ENCODE measurements around the gene ATP5F1A.
A peak's percentile ranks its signal among the peaks of the same experiment; 100 is the strongest.
"Not testable (repeated sequence)": the region's sequence is repeated elsewhere in the genome, so short reads cannot be mapped to it uniquely, and the experiment has no call there.

Gene ATP5F1A

DNA sequence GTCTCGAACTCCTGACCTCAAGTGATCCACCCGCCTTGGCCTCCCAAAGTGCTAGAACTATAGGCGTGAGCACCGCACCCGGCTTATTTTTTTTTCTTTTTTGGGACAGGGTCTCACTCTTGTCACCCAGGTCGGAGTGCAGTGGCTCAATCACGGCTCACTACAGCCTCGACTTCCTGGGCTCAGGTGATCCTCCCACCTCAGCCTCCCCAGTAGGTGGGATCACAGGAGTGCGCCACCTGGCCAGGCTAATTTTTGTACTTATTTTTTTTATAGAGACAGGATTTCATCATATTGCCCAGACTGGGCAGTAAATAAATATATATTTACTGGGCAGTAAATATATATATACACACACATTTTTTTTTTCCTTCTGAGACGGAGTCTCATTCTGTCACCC, 2.6 kb downstream of the ATP5F1A start:
- H4K5ac ChIP-seq (ENCODE audit: low read length): no peak overlapping the region
- no peak overlapping the region for H3K56ac ChIP-seq (ENCODE audit: low read length)
- no peak overlapping the region for H2BK15ac ChIP-seq (replicated peaks; ENCODE audit: low read depth)
- H4K8ac ChIP-seq (ENCODE audit: low read depth, low read length): no peak overlapping the region
- no peak overlapping the region for H3K4me3 ChIP-seq (ENCODE audit: low read length)
- H3K4ac ChIP-seq (ENCODE audit: low read depth, low read length): no peak overlapping the region
- no peak overlapping the region for H2AK5ac ChIP-seq (ENCODE audit: low read length)
- no peak overlapping the region for H3K4me2 ChIP-seq (ENCODE audit: low read length)
- no peak for DNase-seq
- no peak overlapping the region for H3K9ac ChIP-seq (ENCODE audit: low read length)
- peaks cover 1% of the 10 kb centered on the region for H3K36me3 ChIP-seq (ENCODE audit: control insufficient read depth, insufficient read depth, low read length)
- H3K27me3 ChIP-seq (ENCODE audit: insufficient read depth, low read length, poor library complexity): no peaks in the 10 kb centered on the region
- H3K4me1 ChIP-seq (ENCODE audit: control insufficient read depth, low read depth, low read length): peaks cover 3% of the 10 kb centered on the region
- no peak overlapping the region for H3K23ac ChIP-seq (ENCODE audit: low read length)
- peaks cover 43% of the 10 kb centered on the region for H3K79me2 ChIP-seq (ENCODE audit: control insufficient read depth, insufficient read depth, low read length)
- peaks cover 2% of the 10 kb centered on the region for H3K79me1 ChIP-seq (ENCODE audit: low read length)
- no peak overlapping the region for H3K18ac ChIP-seq (ENCODE audit: low read length)
- no CpG with 5 or more reads among the region's 10 CpGs for WGBS (ENCODE audit: extremely low coverage, insufficient coverage, low lambda C conversion rate)
- no peak overlapping the region for H2BK120ac ChIP-seq (ENCODE audit: low read depth, low read length)
- H2BK5ac ChIP-seq (ENCODE audit: low read length): no peak overlapping the region
- no peak overlapping the region for H3K27ac ChIP-seq (ENCODE audit: low read depth, low read length)

DNA sequence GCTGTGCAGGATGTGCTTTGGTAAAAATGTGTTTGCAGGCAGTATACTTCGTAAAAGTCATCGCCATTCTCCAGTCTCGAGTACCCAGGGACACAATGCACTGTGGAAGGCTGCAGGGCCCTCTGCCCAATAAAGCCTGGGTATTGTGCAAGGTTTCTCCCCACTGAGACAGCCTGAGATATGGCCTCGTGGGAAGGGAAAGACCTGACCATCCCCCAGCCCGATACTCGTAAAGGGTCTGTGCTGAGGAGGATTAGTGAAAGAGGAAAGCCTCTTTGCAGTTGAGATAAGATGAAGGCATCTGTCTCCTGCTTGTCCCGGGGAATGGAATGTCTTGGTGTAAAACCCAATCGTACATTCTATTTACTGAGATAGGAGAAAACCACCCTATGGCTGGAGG, 9.6 kb downstream of the ATP5F1A start:
- DNase-seq: peak; percentile 89

DNA sequence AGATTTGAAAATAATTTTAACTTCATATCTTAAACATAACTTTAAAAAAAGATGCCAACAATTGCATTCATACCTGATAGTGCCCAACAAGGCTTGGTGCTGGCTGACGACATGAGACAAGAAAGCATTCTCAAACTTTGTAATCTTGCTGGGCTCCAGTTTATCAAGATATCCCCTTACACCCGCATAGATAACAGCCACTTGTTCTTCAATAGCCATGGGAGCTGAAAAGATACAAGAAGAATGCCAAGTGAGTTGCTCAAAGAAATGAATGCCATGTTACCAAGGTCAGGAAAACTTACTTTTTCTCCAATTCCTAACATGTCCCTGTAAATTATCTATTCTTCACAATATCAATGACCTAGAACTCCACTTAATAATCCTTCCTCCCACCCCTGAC, 13.7 kb downstream of the ATP5F1A start:
- no peak overlapping the region for H4K8ac ChIP-seq (ENCODE audit: low read depth, low read length)
- H2BK15ac ChIP-seq (replicated peaks; ENCODE audit: low read depth): no peak overlapping the region
- H3K79me1 ChIP-seq (ENCODE audit: low read length): peaks cover 1% of the 10 kb centered on the region
- no peak overlapping the region for H2AK5ac ChIP-seq (ENCODE audit: low read length)
- no CpG with 5 or more reads among the region's 2 CpGs for WGBS (ENCODE audit: extremely low coverage, insufficient coverage, low lambda C conversion rate)
- no peak overlapping the region for H3K23ac ChIP-seq (ENCODE audit: low read length)
- no peak overlapping the region for H4K5ac ChIP-seq (ENCODE audit: low read length)
- no peak overlapping the region for H3K56ac ChIP-seq (ENCODE audit: low read length)
- H3K27me3 ChIP-seq (ENCODE audit: insufficient read depth, low read length, poor library complexity): no peaks in the 10 kb centered on the region
- H3K4me2 ChIP-seq (ENCODE audit: low read length): no peak overlapping the region
- H3K18ac ChIP-seq (ENCODE audit: low read length): no peak overlapping the region
- no peak overlapping the region for H3K27ac ChIP-seq (ENCODE audit: low read depth, low read length)
- no peaks in the 10 kb centered on the region for H3K4me1 ChIP-seq (ENCODE audit: control insufficient read depth, low read depth, low read length)
- peaks cover 15% of the 10 kb centered on the region for H3K36me3 ChIP-seq (ENCODE audit: control insufficient read depth, insufficient read depth, low read length)
- peak; percentile 91 for DNase-seq
- no peak overlapping the region for H2BK5ac ChIP-seq (ENCODE audit: low read length)
- H3K4me3 ChIP-seq (ENCODE audit: low read length): no peak overlapping the region
- no peak overlapping the region for H3K9ac ChIP-seq (ENCODE audit: low read length)
- no peak overlapping the region for H3K4ac ChIP-seq (ENCODE audit: low read depth, low read length)
- no peak overlapping the region for H2BK120ac ChIP-seq (ENCODE audit: low read depth, low read length)
- H3K79me2 ChIP-seq (ENCODE audit: control insufficient read depth, insufficient read depth, low read length): no peaks in the 10 kb centered on the region

More for the DNA sequence above, 9.6 kb downstream of the ATP5F1A start:
- not testable (repeated sequence) for H3K18ac ChIP-seq (ENCODE audit: low read length); H2AK5ac ChIP-seq (ENCODE audit: low read length); H3K4me1 ChIP-seq (ENCODE audit: control insufficient read depth, low read depth, low read length); H3K4ac ChIP-seq (ENCODE audit: low read depth, low read length); H2BK5ac ChIP-seq (ENCODE audit: low read length); H4K8ac ChIP-seq (ENCODE audit: low read depth, low read length); H3K4me2 ChIP-seq (ENCODE audit: low read length); H2BK15ac ChIP-seq (replicated peaks; ENCODE audit: low read depth); H2BK120ac ChIP-seq (ENCODE audit: low read depth, low read length); H3K9ac ChIP-seq (ENCODE audit: low read length); H3K23ac ChIP-seq (ENCODE audit: low read length); H4K5ac ChIP-seq (ENCODE audit: low read length); H3K4me3 ChIP-seq (ENCODE audit: low read length); H3K79me1 ChIP-seq (ENCODE audit: low read length); H3K79me2 ChIP-seq (ENCODE audit: control insufficient read depth, insufficient read depth, low read length); H3K27me3 ChIP-seq (ENCODE audit: insufficient read depth, low read length, poor library complexity)
- Histone ChIP-seq H3K27ac (ENCODE audit: low read depth, low read length) (peak overlapping the region; percentile 74), H3K36me3 (ENCODE audit: control insufficient read depth, insufficient read depth, low read length) (peaks cover 18% of the 10 kb centered on the region), H3K56ac (ENCODE audit: low read length) (peak overlapping the region; percentile 29)
- WGBS (ENCODE audit: extremely low coverage, insufficient coverage, low lambda C conversion rate): no CpG with 5 or more reads among the region's 8 CpGs

DNA sequence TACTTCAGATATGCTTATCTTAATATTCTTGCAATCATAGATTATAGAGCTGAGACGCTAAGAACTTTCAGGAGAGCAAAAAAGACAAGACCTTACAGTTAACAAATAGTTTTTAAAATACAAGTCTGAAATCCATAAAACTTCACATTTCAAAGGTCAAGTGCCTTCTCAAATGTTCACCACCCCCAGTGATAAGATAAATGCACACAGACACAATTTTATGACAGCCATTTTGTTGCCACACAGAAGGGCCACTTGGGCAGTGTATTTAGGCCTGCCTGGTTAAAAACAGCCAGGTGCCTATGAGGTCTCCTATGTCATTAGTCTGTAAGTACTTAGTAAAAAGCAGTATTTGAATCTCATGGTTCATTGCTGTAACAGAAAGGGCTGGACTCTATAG, 17.9 kb downstream of the ATP5F1A start:
- Histone ChIP-seq H2AK5ac (ENCODE audit: low read length) (no peak overlapping the region), H2BK5ac (ENCODE audit: low read length) (no peak overlapping the region), H2BK120ac (ENCODE audit: low read depth, low read length) (no peak overlapping the region), H3K4me3 (ENCODE audit: low read length) (no peak overlapping the region), H3K79me1 (ENCODE audit: low read length) (no peaks in the 10 kb centered on the region), H3K56ac (ENCODE audit: low read length) (no peak overlapping the region), H3K27ac (ENCODE audit: low read depth, low read length) (no peak overlapping the region), H3K4me2 (ENCODE audit: low read length) (no peak overlapping the region), H3K9ac (ENCODE audit: low read length) (no peak overlapping the region), H3K36me3 (ENCODE audit: control insufficient read depth, insufficient read depth, low read length) (peaks cover 3% of the 10 kb centered on the region), H2BK15ac (replicated peaks; ENCODE audit: low read depth) (no peak overlapping the region), H3K4me1 (ENCODE audit: control insufficient read depth, low read depth, low read length) (no peaks in the 10 kb centered on the region), H4K5ac (ENCODE audit: low read length) (no peak overlapping the region), H3K18ac (ENCODE audit: low read length) (no peak overlapping the region), H3K27me3 (ENCODE audit: insufficient read depth, low read length, poor library complexity) (no peaks in the 10 kb centered on the region), H3K4ac (ENCODE audit: low read depth, low read length) (no peak overlapping the region), H4K8ac (ENCODE audit: low read depth, low read length) (no peak overlapping the region), H3K79me2 (ENCODE audit: control insufficient read depth, insufficient read depth, low read length) (no peaks in the 10 kb centered on the region), H3K23ac (ENCODE audit: low read length) (no peak overlapping the region)
- DNase-seq: no peak
- WGBS (ENCODE audit: extremely low coverage, insufficient coverage, low lambda C conversion rate): no CpG with 5 or more reads among the region's 1 CpG

DNA sequence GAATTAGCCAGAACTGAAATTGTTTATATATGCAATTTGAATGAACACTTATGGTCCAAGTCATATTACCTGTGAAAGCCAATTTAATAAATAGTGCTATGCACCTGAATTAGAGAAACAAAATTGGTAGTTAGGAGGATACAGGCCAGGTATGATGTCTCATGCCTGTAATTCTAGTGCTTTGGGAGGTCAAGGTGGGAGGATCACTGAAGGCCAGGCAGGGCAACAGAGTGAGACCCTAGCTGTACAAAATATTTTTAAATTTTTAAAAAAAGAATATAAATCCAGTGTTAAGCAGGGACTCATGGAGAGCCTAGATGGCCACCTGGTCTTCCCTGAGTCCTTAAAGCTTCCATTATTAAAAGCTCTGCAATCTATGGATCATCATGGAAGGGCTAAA, 18.8 kb downstream of the ATP5F1A start:
- Histone ChIP-seq H3K36me3 (ENCODE audit: control insufficient read depth, insufficient read depth, low read length) (peaks cover 3% of the 10 kb centered on the region), H3K27me3 (ENCODE audit: insufficient read depth, low read length, poor library complexity) (no peaks in the 10 kb centered on the region), H2BK120ac (ENCODE audit: low read depth, low read length) (no peak overlapping the region), H3K4me1 (ENCODE audit: control insufficient read depth, low read depth, low read length) (no peaks in the 10 kb centered on the region), H3K18ac (ENCODE audit: low read length) (no peak overlapping the region), H3K4me3 (ENCODE audit: low read length) (no peak overlapping the region), H3K79me2 (ENCODE audit: control insufficient read depth, insufficient read depth, low read length) (no peaks in the 10 kb centered on the region), H2BK15ac (replicated peaks; ENCODE audit: low read depth) (no peak overlapping the region), H3K4ac (ENCODE audit: low read depth, low read length) (no peak overlapping the region), H3K9ac (ENCODE audit: low read length) (no peak overlapping the region), H4K8ac (ENCODE audit: low read depth, low read length) (no peak overlapping the region), H2BK5ac (ENCODE audit: low read length) (no peak overlapping the region), H3K4me2 (ENCODE audit: low read length) (no peak overlapping the region), H3K56ac (ENCODE audit: low read length) (no peak overlapping the region), H3K23ac (ENCODE audit: low read length) (no peak overlapping the region), H2AK5ac (ENCODE audit: low read length) (no peak overlapping the region), H3K27ac (ENCODE audit: low read depth, low read length) (no peak overlapping the region), H4K5ac (ENCODE audit: low read length) (no peak overlapping the region), H3K79me1 (ENCODE audit: low read length) (no peaks in the 10 kb centered on the region)
- no peak for DNase-seq

DNA sequence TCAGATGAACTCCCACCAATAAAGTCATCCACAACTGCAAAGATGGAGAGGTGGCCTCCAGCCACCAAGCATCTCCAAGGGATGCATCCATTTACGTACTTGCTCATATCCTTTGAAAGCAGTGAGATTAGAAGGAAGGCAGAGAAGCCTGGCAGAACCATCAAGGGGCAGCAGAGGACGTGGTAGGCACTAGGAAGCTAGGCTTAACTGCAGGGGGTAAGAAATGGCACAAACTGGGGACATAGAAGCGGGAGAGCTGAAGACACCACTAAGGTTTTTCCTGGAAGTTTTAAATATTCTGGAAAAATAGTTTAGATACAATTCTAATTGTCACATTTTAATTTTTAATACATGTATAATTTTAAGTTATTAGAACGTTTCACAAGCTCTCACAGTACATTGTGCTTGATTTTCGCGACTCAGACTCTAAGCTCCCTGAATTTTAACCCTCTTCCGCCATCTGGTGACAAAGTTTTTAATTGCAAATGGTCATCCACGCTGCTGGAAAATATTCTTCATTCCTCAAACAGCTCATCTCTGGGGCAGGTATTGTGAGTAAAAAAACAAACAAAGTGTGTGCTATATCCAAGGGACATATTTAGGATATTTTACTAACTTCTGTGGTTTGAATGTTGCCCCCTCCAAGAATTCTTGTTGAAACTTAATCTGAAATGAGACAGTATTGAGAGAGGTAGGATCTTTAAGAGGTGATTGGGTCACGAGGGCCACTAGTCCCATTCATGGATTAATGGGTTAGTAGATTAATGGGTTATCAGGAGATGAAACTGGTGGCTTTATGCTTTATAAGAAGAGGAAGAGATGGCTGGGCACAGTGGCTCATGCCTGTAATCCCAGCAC, 24.4 kb downstream of the ATP5F1A start:
- no peak overlapping the region for H3K56ac ChIP-seq (ENCODE audit: low read length)
- no peak overlapping the region for H3K23ac ChIP-seq (ENCODE audit: low read length)
- H3K4me3 ChIP-seq (ENCODE audit: low read length): no peak overlapping the region
- no peak overlapping the region for H3K4ac ChIP-seq (ENCODE audit: low read depth, low read length)
- H3K79me2 ChIP-seq (ENCODE audit: control insufficient read depth, insufficient read depth, low read length): no peaks in the 10 kb centered on the region
- no peaks in the 10 kb centered on the region for H3K4me1 ChIP-seq (ENCODE audit: control insufficient read depth, low read depth, low read length)
- no peak overlapping the region for H2BK15ac ChIP-seq (replicated peaks; ENCODE audit: low read depth)
- H4K8ac ChIP-seq (ENCODE audit: low read depth, low read length): no peak overlapping the region
- peak; percentile 77 for DNase-seq
- H3K36me3 ChIP-seq (ENCODE audit: control insufficient read depth, insufficient read depth, low read length): no peaks in the 10 kb centered on the region
- no CpG with 5 or more reads among the region's 9 CpGs for WGBS (ENCODE audit: extremely low coverage, insufficient coverage, low lambda C conversion rate)
- H4K5ac ChIP-seq (ENCODE audit: low read length): no peak overlapping the region
- H3K27me3 ChIP-seq (ENCODE audit: insufficient read depth, low read length, poor library complexity): peaks cover 8% of the 10 kb centered on the region
- no peak overlapping the region for H3K4me2 ChIP-seq (ENCODE audit: low read length)
- no peak overlapping the region for H2BK5ac ChIP-seq (ENCODE audit: low read length)
- H2AK5ac ChIP-seq (ENCODE audit: low read length): no peak overlapping the region
- H2BK120ac ChIP-seq (ENCODE audit: low read depth, low read length): no peak overlapping the region
- H3K18ac ChIP-seq (ENCODE audit: low read length): no peak overlapping the region
- no peaks in the 10 kb centered on the region for H3K79me1 ChIP-seq (ENCODE audit: low read length)
- no peak overlapping the region for H3K9ac ChIP-seq (ENCODE audit: low read length)
- no peak overlapping the region for H3K27ac ChIP-seq (ENCODE audit: low read depth, low read length)

Data from mesendoderm (in vitro differentiated cells).